Activated B cell treated with CpG ODN at 0.5 μM for 24 hours (primary cell): Measurements from ENCODE around the gene SCAF4. TPM values are rescaled to one million over a fixed set of nuclear protein-coding genes. Genes with fewer than 3 reads are reported as not detected.

Source experiments
- ATAC-seq: fragments of 200-7000 bp; cut with Tn5 transposase; one replicate; pipeline ENCODE4 v1.10.0; 2021; ENCODE audit warnings: low read depth, mild to moderate bottlenecking, moderate library complexity
- CTCF ChIA-PET: fragments of 350-600 bp; sonication (Branson Sonifier 250); formaldehyde crosslinking; loops from one replicate; lab custom pipeline; 2021; ENCODE audit warnings: antibody characterized with exemption; lab: Charles Lee
- POLR2A ChIA-PET: fragments of 350-600 bp; sonication (Branson Sonifier 250); formaldehyde crosslinking; loops from one replicate; lab custom pipeline; 2021; ENCODE audit warnings: antibody characterized with exemption; lab: Charles Lee
- DNase-seq: peaks from one replicate; pipeline ENCODE4 v3.0.0; 2022
- H3K27ac Mint-ChIP-seq: one replicate; pipeline ENCODE4 v1.8.0; 2020; ENCODE audit warnings: mixed read lengths
- H3K27me3 Mint-ChIP-seq: one replicate; pipeline ENCODE4 v1.8.0; 2021; ENCODE audit warnings: mixed read lengths
- H3K36me3 Mint-ChIP-seq: one replicate; pipeline ENCODE4 v1.8.0; 2021; ENCODE audit warnings: low read depth, mixed read lengths
- H3K4me1 Mint-ChIP-seq: one replicate; pipeline ENCODE4 v1.8.0; 2021; ENCODE audit warnings: mixed read lengths
- H3K4me3 Mint-ChIP-seq: one replicate; pipeline ENCODE4 v1.8.0; 2020; ENCODE audit warnings: mild to moderate bottlenecking, mixed read lengths
- H3K9me3 Mint-ChIP-seq: one replicate; pipeline ENCODE4 v1.8.0; 2020; ENCODE audit warnings: mixed read lengths
- CTCF ChIP-seq: fragments of 200-600 bp; IDR thresholded peaks from one replicate; pipeline ENCODE4 v1.8.0; 2022; ENCODE audit warnings: antibody characterized with exemption, mild to moderate bottlenecking
- intact Hi-C: fragments of 100-400 bp; cut with micrococcal nuclease; formaldehyde crosslinking; loops from one replicate; pipeline ENCODE4 v1.15.1; 2024
- total RNA-seq: library from RNA; stranded (reverse); gene quantifications from 2 replicates; pipeline ENCODE4 v1.2.3, GENCODE V29; 2022

SCAF4 gene
- total RNA-seq, 1 donor from 2014 or later, result 80.5 TPM

- ATAC-seq (no peak), DNase-seq (no peak)
- intact Hi-C loops, result no loop called here
- Mint-ChIP-seq H3K36me3 (peaks cover 21% of the 10 kb centered on the region), H3K27me3 (no peaks in the 10 kb centered on the region), H3K4me3 (no peak overlapping the region), H3K4me1 (peaks cover 37% of the 10 kb centered on the region), H3K27ac (no peak overlapping the region), H3K9me3 (no peaks in the 10 kb centered on the region)
- ChIA-PET POLR2A (interaction anchor here (0.7 kb wide), 1 partner anchor 24 kb away, joined by 4 read pairs; no protein-coding TSS in a partner anchor), CTCF (no interaction called here)
- no peak for TF ChIP-seq CTCF
Observed at GRCh38 chr21:31727181-31727580, 4.7 kb downstream of the SCAF4 start.

GRCh38 chr21:31726407-31726806 lies 5.5 kb downstream of the SCAF4 start:
- no peak for ATAC-seq
- ChIA-PET CTCF (no interaction called here), POLR2A (no interaction called here)
- no peak overlapping the region for H3K4me3 Mint-ChIP-seq
- no peak overlapping the region for H3K27ac Mint-ChIP-seq
- no peaks in the 10 kb centered on the region for H3K27me3 Mint-ChIP-seq
- H3K4me1 Mint-ChIP-seq, result peaks cover 44% of the 10 kb centered on the region
- intact Hi-C loops, result no loop called here
- no peaks in the 10 kb centered on the region for H3K9me3 Mint-ChIP-seq
- TF ChIP-seq CTCF, result no peak
- H3K36me3 Mint-ChIP-seq, result peaks cover 22% of the 10 kb centered on the region
- no peak for DNase-seq

- no peak overlapping the region for H3K4me3 Mint-ChIP-seq
- no peak for TF ChIP-seq CTCF
- POLR2A ChIA-PET, result no interaction called here
- no peak for ATAC-seq
- intact Hi-C loops, result no loop called here
- H3K27ac Mint-ChIP-seq, result no peak overlapping the region
- H3K36me3 Mint-ChIP-seq, result peaks cover 23% of the 10 kb centered on the region
- H3K9me3 Mint-ChIP-seq, result no peaks in the 10 kb centered on the region
- peaks cover 52% of the 10 kb centered on the region for H3K4me1 Mint-ChIP-seq
- CTCF ChIA-PET, result no interaction called here
- no peaks in the 10 kb centered on the region for H3K27me3 Mint-ChIP-seq
- DNase-seq, result no peak
Observed at GRCh38 chr21:31725202-31725839, 6.6 kb downstream of the SCAF4 start.

- Mint-ChIP-seq H3K4me1 (peaks cover 60% of the 10 kb centered on the region), H3K27me3 (no peaks in the 10 kb centered on the region), H3K9me3 (no peaks in the 10 kb centered on the region), H3K27ac (no peak overlapping the region), H3K36me3 (peaks cover 27% of the 10 kb centered on the region), H3K4me3 (no peak overlapping the region)
- ATAC-seq (no peak), DNase-seq (no peak)
- CTCF ChIA-PET, result no interaction called here
- no peak for TF ChIP-seq CTCF
- intact Hi-C loops, result no loop called here
- POLR2A ChIA-PET, result no interaction called here
Observed at GRCh38 chr21:31724552-31724951, 7.4 kb downstream of the SCAF4 start.

- no peak for DNase-seq
- ChIA-PET CTCF (no interaction called here), POLR2A (no interaction called here)
- H3K4me1 Mint-ChIP-seq, result peaks cover 82% of the 10 kb centered on the region
- no peak for TF ChIP-seq CTCF
- H3K27ac Mint-ChIP-seq, result no peak overlapping the region
- intact Hi-C loops, result loop anchor here (2.0 kb wide), 1 partner anchor 15 kb away; no protein-coding TSS in a partner anchor
- no peak for ATAC-seq
- peaks cover 25% of the 10 kb centered on the region for H3K36me3 Mint-ChIP-seq
- H3K4me3 Mint-ChIP-seq, result no peak overlapping the region
- H3K9me3 Mint-ChIP-seq, result no peaks in the 10 kb centered on the region
- no peaks in the 10 kb centered on the region for H3K27me3 Mint-ChIP-seq
Observed at GRCh38 chr21:31721381-31721780, 10.5 kb downstream of the SCAF4 start.
